Measurements from ENCODE around the gene GRIA3.

GRCh38 chrX:123170546-123170945 is 13.5 kb upstream of the GRIA3 start:
- TF ChIP-seq YY1 (IDR thresholded peaks at IDR 0.05; ENCODE audit: insufficient read depth, insufficient read length): no peak
- TF ChIP-seq ZNF274 (IDR thresholded peaks at IDR 0.05; ENCODE audit: low read depth, low read length): no peak
- TF ChIP-seq SUZ12 (IDR thresholded peaks at IDR 0.05; ENCODE audit: extremely low read depth, insufficient read depth, insufficient read length): no peak

Data from NT2/D1 (cell line).